IMR-90 (cell line): Measurements from ENCODE around the gene MKRN2OS. TPM values are rescaled to one million over a fixed set of nuclear protein-coding genes. Genes with fewer than 3 reads are reported as not detected.

ENCODE experiments used
- ATAC-seq: fragments of 200-7000 bp; cut with Tn5 transposase; 2 replicates; pipeline ENCODE4 v1.9.1; 2020; ENCODE audit warnings: low read depth, mild to moderate bottlenecking, moderate library complexity
- BruUV-seq: library from RNA; stranded (reverse); fragments of 400-500 nt; replicated peaks from 2 replicates; lab custom pipeline; 2021; lab: Mats Ljungman, UMichigan
- CTCF ChIA-PET: fragments of 300-600 bp; formaldehyde crosslinking; extraction: SDS; loops from one replicate; lab custom pipeline; 2021; ENCODE audit warnings: antibody characterized with exemption; lab: Yijun Ruan, JAX
- POLR2A ChIA-PET: fragments of 300-600 bp; sonication (Branson Sonifier 250); formaldehyde crosslinking; loops from one replicate; lab custom pipeline; 2022; ENCODE audit warnings: antibody characterized with exemption; ENCODE audit not compliant: unreplicated experiment; lab: Charles Lee
- DNase-seq: peaks from one replicate; pipeline ENCODE4 v3.0.0; 2013
- H2AFZ ChIP-seq: replicated peaks from 2 replicates; pipeline ENCODE3; 2013; ENCODE audit warnings: low read length, mild to moderate bottlenecking; ENCODE audit not compliant: poor library complexity
- H2AK5ac ChIP-seq: 2 replicates; pipeline ENCODE4 v1.6.1; 2013; ENCODE audit warnings: low read depth, low read length, inconsistent platforms
- H2AK9ac ChIP-seq: replicated peaks from 2 replicates; pipeline ENCODE3; 2013; ENCODE audit warnings: mild to moderate bottlenecking, low read depth, low read length, moderate library complexity; ENCODE audit not compliant: poor library complexity
- H2BK120ac ChIP-seq: 2 replicates; pipeline ENCODE4 v1.6.1; 2013; ENCODE audit warnings: low read depth, low read length, inconsistent platforms
- H2BK15ac ChIP-seq: 3 replicates; pipeline ENCODE4 v1.6.1; 2013; ENCODE audit warnings: low read depth, low read length, inconsistent platforms
- H2BK20ac ChIP-seq: 2 replicates; pipeline ENCODE4 v1.6.1; 2013; ENCODE audit warnings: low read depth, mild to moderate bottlenecking, inconsistent platforms, low read length, moderate library complexity
- H2BK5ac ChIP-seq: 2 replicates; pipeline ENCODE4 v1.6.1; 2013; ENCODE audit warnings: mild to moderate bottlenecking, low read depth, low read length, inconsistent platforms; ENCODE audit not compliant: poor library complexity, severe bottlenecking
- H3K14ac ChIP-seq: replicated peaks from 2 replicates; pipeline ENCODE4 v1.6.1; 2013; ENCODE audit warnings: low read depth, low read length, inconsistent platforms
- H3K18ac ChIP-seq: 2 replicates; pipeline ENCODE4 v1.6.1; 2013; ENCODE audit warnings: low read depth, low read length, control low read depth
- H3K23ac ChIP-seq: 2 replicates; pipeline ENCODE4 v1.6.1; 2013; ENCODE audit warnings: low read depth, low read length, inconsistent platforms
- H3K27ac ChIP-seq: 2 replicates; pipeline ENCODE4 v1.5.1; 2013; ENCODE audit warnings: mild to moderate bottlenecking, control low read depth, low read length; ENCODE audit not compliant: insufficient read depth
- H3K27me3 ChIP-seq: 2 replicates; pipeline ENCODE4 v1.6.1; 2013; ENCODE audit warnings: low read length; ENCODE audit not compliant: control insufficient read depth, insufficient read depth
- H3K36me3 ChIP-seq: 2 replicates; pipeline ENCODE4 v1.6.1; 2013; ENCODE audit warnings: low read length, mixed read lengths; ENCODE audit not compliant: control insufficient read depth, insufficient read depth
- H3K4ac ChIP-seq: 2 replicates; pipeline ENCODE4 v1.6.1; 2013; ENCODE audit warnings: low read depth, low read length, inconsistent platforms
- H3K4me1 ChIP-seq: 2 replicates; pipeline ENCODE4 v1.6.1; 2013; ENCODE audit warnings: low read length, mixed read lengths; ENCODE audit not compliant: control insufficient read depth, insufficient read depth
- H3K4me2 ChIP-seq: 2 replicates; pipeline ENCODE4 v1.6.1; 2013; ENCODE audit warnings: low read depth, mild to moderate bottlenecking, control low read depth, low read length, moderate library complexity
- H3K4me3 ChIP-seq: 2 replicates; pipeline ENCODE4 v1.5.1; 2013; ENCODE audit warnings: low read depth, mild to moderate bottlenecking, control low read depth, low read length, moderate library complexity; ENCODE audit not compliant: insufficient read depth
- H3K56ac ChIP-seq: 2 replicates; pipeline ENCODE4 v1.6.1; 2013; ENCODE audit warnings: low read length, inconsistent platforms; ENCODE audit not compliant: insufficient read depth; ENCODE audit errors: extremely low read depth
- H3K79me1 ChIP-seq, 2 experiments: 2 replicates each; pipeline ENCODE4 v1.6.1; 2013; ENCODE audit warnings: low read length in 2 of 2, inconsistent platforms in 1 of 2, low read depth in 1 of 2
- H3K9ac ChIP-seq: 2 replicates; pipeline ENCODE4 v1.6.1; 2013; ENCODE audit warnings: low read depth, low read length, control low read depth
- H3K9me1 ChIP-seq: 2 replicates; pipeline ENCODE4 v1.6.1; 2013; ENCODE audit warnings: low read length, inconsistent platforms; ENCODE audit not compliant: insufficient read depth
- H3K9me3 ChIP-seq: 2 replicates; pipeline ENCODE4 v1.6.1; 2013; ENCODE audit warnings: low read length; ENCODE audit not compliant: control insufficient read depth, insufficient read depth
- H4K20me1 ChIP-seq: 2 replicates; pipeline ENCODE4 v1.6.1; 2013; ENCODE audit warnings: low read length, inconsistent platforms; ENCODE audit not compliant: insufficient read depth
- H4K5ac ChIP-seq: 2 replicates; pipeline ENCODE4 v1.6.1; 2013; ENCODE audit warnings: mild to moderate bottlenecking, low read depth, low read length, control low read depth
- H4K8ac ChIP-seq, 2 experiments: 2 replicates each; pipeline ENCODE4 v1.6.1; 2013; ENCODE audit warnings: low read depth in 2 of 2, low read length in 2 of 2, control low read depth in 1 of 2, inconsistent platforms in 1 of 2
- H4K91ac ChIP-seq: 2 replicates; pipeline ENCODE4 v1.6.1; 2013; ENCODE audit warnings: low read depth, low read length, inconsistent platforms; ENCODE audit not compliant: insufficient read depth
- BHLHE40 ChIP-seq: fragments of 150-350 bp; IDR thresholded peaks from 2 replicates; pipeline ENCODE4 v1.6.1; 2016; ENCODE audit warnings: mild to moderate bottlenecking, low read depth, low read length
- CEBPB ChIP-seq: IDR thresholded peaks from 2 replicates; pipeline ENCODE4 v1.6.1; 2012; ENCODE audit warnings: low read depth, low read length, improper control_type of control experiment
- CHD1 ChIP-seq: IDR thresholded peaks from 2 replicates; pipeline ENCODE4 v1.6.1; 2012; ENCODE audit warnings: low read depth, low read length, improper control_type of control experiment
- NFE2L2 ChIP-seq: fragments of 150-350 bp; IDR thresholded peaks from 2 replicates; pipeline ENCODE4 v1.6.1; 2016; ENCODE audit warnings: low read depth, mild to moderate bottlenecking, low read length
- RFX5 ChIP-seq: IDR thresholded peaks from 2 replicates; pipeline ENCODE4 v1.8.0; 2012; ENCODE audit warnings: low read depth, mild to moderate bottlenecking, low read length, moderate library complexity
- SMC3 ChIP-seq: fragments of 150-350 bp; IDR thresholded peaks from 2 replicates; pipeline ENCODE4 v1.6.1; 2016; ENCODE audit warnings: low read depth, mild to moderate bottlenecking, antibody characterized with exemption, low read length, moderate library complexity
- USF2 ChIP-seq: fragments of 150-350 bp; IDR thresholded peaks from 2 replicates; pipeline ENCODE4 v1.6.1; 2017; ENCODE audit warnings: mild to moderate bottlenecking, antibody characterized with exemption, low read length, low read depth
- WGBS, 2 experiments: methylation state at CpG; one replicate each; pipeline versions ENCODE4 v1.1.5 to v1.1.7; 2013; ENCODE audit warnings: missing lambda C conversion rate in 2 of 2; ENCODE audit not compliant: insufficient read length in 1 of 2; ENCODE audit errors: extremely low coverage in 2 of 2; 5-methylcytosine and 5-hydroxymethylcytosine counted together
- dilution Hi-C: fragments of 300-500 bp; cut with HindIII; formaldehyde crosslinking; loops from one replicate; pipeline ENCODE4 v1.14.3; 2018; ENCODE audit warnings: low sequenced_read_pairs; ENCODE audit not compliant: unreplicated experiment
- in situ Hi-C: fragments of 300-500 bp; cut with MboI; formaldehyde crosslinking; loops from 3 replicates; pipeline ENCODE4 v1.14.3; 2019; ENCODE audit warnings: low sequenced_read_pairs, inconsistent platforms, mixed read lengths
- intact Hi-C: fragments of 100-400 bp; cut with micrococcal nuclease; formaldehyde crosslinking; loops from 2 replicates; pipeline ENCODE4 v1.10.0; 2022
- polyA plus RNA-seq, 3 experiments: library from polyadenylated mRNA; depleted of rRNA; stranded (reverse); fragments of >200 nt; gene quantifications; 2 replicates each; pipeline ENCODE4 v1.2.3, GENCODE V29; 2012; ENCODE audit warnings: low replicate concordance in 1 of 3
- total RNA-seq: library from RNA; depleted of rRNA; stranded (reverse); fragments of >200 nt; gene quantifications from 2 replicates; pipeline ENCODE4 v1.2.3, GENCODE V29; 2012
- TF ChIP-seq, protein P1 (sequence below): fragments of 150-350 bp; IDR thresholded peaks from 2 replicates; pipeline ENCODE4 v1.6.1; 2016; ENCODE audit warnings: low read depth, mild to moderate bottlenecking, low read length, moderate library complexity, borderline replicate concordance

The MKRN2OS gene
- total and polyA plus RNA-seq, 2 of the 4 experiments (the other 2 are of a cell fraction): not detected

GRCh38 chr3:12586403-12586802 is 41.1 kb upstream of the MKRN2OS start:
- no peak overlapping the region for H3K14ac ChIP-seq
- in situ Hi-C loops (no loop called here), dilution Hi-C loops (no loop called here), intact Hi-C loops (loop anchor here (5.0 kb wide), 1 partner anchor 76 kb away; the partner anchor contains the start of gene RAF1)
- no peak overlapping the region for H2BK15ac ChIP-seq
- H3K4me3 ChIP-seq: no peak overlapping the region
- H4K5ac ChIP-seq: no peak overlapping the region
- no peaks in the 10 kb centered on the region for H3K9me3 ChIP-seq
- no peak overlapping the region for H3K23ac ChIP-seq
- peaks cover 32% of the 10 kb centered on the region for H4K20me1 ChIP-seq
- H2BK120ac ChIP-seq: no peak overlapping the region
- no peak overlapping the region for H3K9ac ChIP-seq
- no peak overlapping the region for H3K27ac ChIP-seq
- DNase-seq: no peak
- TF ChIP-seq NFE2L2: no peak
- TF ChIP-seq CHD1: no peak
- TF ChIP-seq, protein P1, sequence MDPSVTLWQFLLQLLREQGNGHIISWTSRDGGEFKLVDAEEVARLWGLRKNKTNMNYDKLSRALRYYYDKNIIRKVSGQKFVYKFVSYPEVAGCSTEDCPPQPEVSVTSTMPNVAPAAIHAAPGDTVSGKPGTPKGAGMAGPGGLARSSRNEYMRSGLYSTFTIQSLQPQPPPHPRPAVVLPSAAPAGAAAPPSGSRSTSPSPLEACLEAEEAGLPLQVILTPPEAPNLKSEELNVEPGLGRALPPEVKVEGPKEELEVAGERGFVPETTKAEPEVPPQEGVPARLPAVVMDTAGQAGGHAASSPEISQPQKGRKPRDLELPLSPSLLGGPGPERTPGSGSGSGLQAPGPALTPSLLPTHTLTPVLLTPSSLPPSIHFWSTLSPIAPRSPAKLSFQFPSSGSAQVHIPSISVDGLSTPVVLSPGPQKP: no peak
- TF ChIP-seq USF2: no peak
- no peak for TF ChIP-seq SMC3
- no peak for TF ChIP-seq RFX5
- TF ChIP-seq CEBPB: no peak
- TF ChIP-seq BHLHE40: no peak
- ATAC-seq: no peak
- ChIA-PET CTCF (interaction anchor here (0.6 kb wide), 1 partner anchor 32 kb away, joined by 4 read pairs; no protein-coding TSS in a partner anchor), POLR2A (no interaction called here)
- no peak overlapping the region for H3K4me2 ChIP-seq
- peaks cover 70% of the 10 kb centered on the region for H3K36me3 ChIP-seq
- H3K56ac ChIP-seq: no peak overlapping the region
- H4K91ac ChIP-seq: no peak overlapping the region
- H2AK9ac ChIP-seq: no peak overlapping the region
- no peak overlapping the region for H2AFZ ChIP-seq
- H2BK5ac ChIP-seq: no peak overlapping the region
- H2AK5ac ChIP-seq: no peak overlapping the region
- H3K4ac ChIP-seq: no peak overlapping the region
- 94% methylated on average over 2 of the region's 3 CpGs; no CpG with 5 or more reads in 1 of the 2 experiments for WGBS, 2 experiments
- H3K79me1 ChIP-seq: peaks cover 36 to 69% of the 10 kb centered on the region in 2 experiments
- no peak overlapping the region for H3K18ac ChIP-seq
- no peak overlapping the region for H4K8ac ChIP-seq
- peaks cover 3% of the 10 kb centered on the region for H3K9me1 ChIP-seq
- H3K27me3 ChIP-seq: no peaks in the 10 kb centered on the region
- BruUV-seq: no TSS peak
- no peak overlapping the region for H2BK20ac ChIP-seq
- H3K4me1 ChIP-seq: peaks cover 4% of the 10 kb centered on the region; the same call in 1 of the 2 replicates
